H9 (cell line): Measurements from ENCODE around the gene NCS1. TPM values are rescaled to one million over a fixed set of nuclear protein-coding genes. Genes with fewer than 3 reads are reported as not detected.

Source experiments
- DNase-seq: peaks from one replicate; pipeline ENCODE4 v3.0.0-alpha.2; 2017
- H2AFZ ChIP-seq: one replicate; pipeline ENCODE4 v1.6.1; 2013; ENCODE audit warnings: mild to moderate bottlenecking, low read length, control low read depth, moderate library complexity
- H2AK5ac ChIP-seq: 2 replicates; pipeline ENCODE4 v1.6.1; 2013; ENCODE audit warnings: low read length, control low read depth, mixed read lengths; ENCODE audit not compliant: insufficient read length
- H2BK120ac ChIP-seq: one replicate; pipeline ENCODE4 v1.6.1; 2013; ENCODE audit warnings: low read depth, mild to moderate bottlenecking, low read length, control low read depth, inconsistent platforms; ENCODE audit not compliant: poor library complexity, severe bottlenecking
- H2BK12ac ChIP-seq: 2 replicates; pipeline ENCODE4 v1.6.1; 2013; ENCODE audit warnings: low read length, control low read depth, mixed read lengths, low read depth; ENCODE audit not compliant: insufficient read length
- H2BK15ac ChIP-seq: 2 replicates; pipeline ENCODE4 v1.6.1; 2013; ENCODE audit warnings: low read depth, low read length, control low read depth
- H2BK20ac ChIP-seq: one replicate; pipeline ENCODE4 v1.6.1; 2013; ENCODE audit warnings: low read depth, mild to moderate bottlenecking, low read length, control low read depth, inconsistent platforms; ENCODE audit not compliant: poor library complexity, severe bottlenecking
- H2BK5ac ChIP-seq: 2 replicates; pipeline ENCODE4 v1.6.1; 2013; ENCODE audit warnings: low read length, control low read depth, mixed read lengths; ENCODE audit not compliant: insufficient read length
- H3K14ac ChIP-seq: 2 replicates; pipeline ENCODE4 v1.6.1; 2013; ENCODE audit warnings: low read length, control low read depth; ENCODE audit not compliant: insufficient read depth
- H3K18ac ChIP-seq: 2 replicates; pipeline ENCODE4 v1.6.1; 2013; ENCODE audit warnings: low read depth, mild to moderate bottlenecking, mixed read lengths, low read length, control low read depth; ENCODE audit not compliant: insufficient read length
- H3K23ac ChIP-seq: 2 replicates; pipeline ENCODE4 v1.6.1; 2013; ENCODE audit warnings: low read length, control low read depth, mixed read lengths, low read depth; ENCODE audit not compliant: insufficient read length
- H3K23me2 ChIP-seq: 2 replicates; pipeline ENCODE4 v1.6.1; 2013; ENCODE audit warnings: low read depth, mild to moderate bottlenecking, mixed read lengths, low read length, control low read depth; ENCODE audit not compliant: insufficient read length, poor library complexity, severe bottlenecking
- H3K27ac ChIP-seq: 2 replicates; pipeline ENCODE4 v1.5.1; 2013; ENCODE audit warnings: low read length, control low read depth, mixed read lengths, low read depth; ENCODE audit not compliant: insufficient read length
- H3K27me3 ChIP-seq: 2 replicates; pipeline ENCODE4 v1.6.1; 2013; ENCODE audit warnings: low read length, control low read depth, inconsistent platforms; ENCODE audit not compliant: insufficient read depth
- H3K4ac ChIP-seq: 2 replicates; pipeline ENCODE4 v1.6.1; 2013; ENCODE audit warnings: low read depth, mild to moderate bottlenecking, control low read depth, inconsistent platforms, low read length, moderate library complexity
- H3K4me1 ChIP-seq: 2 replicates; pipeline ENCODE4 v1.6.1; 2013; ENCODE audit warnings: low read length, control low read depth, inconsistent platforms; ENCODE audit not compliant: insufficient read depth
- H3K4me2 ChIP-seq: 2 replicates; pipeline ENCODE4 v1.6.1; 2013; ENCODE audit warnings: low read length, control low read depth, mixed read lengths; ENCODE audit not compliant: insufficient read length, insufficient read depth
- H3K56ac ChIP-seq: 2 replicates; pipeline ENCODE4 v1.6.1; 2013; ENCODE audit warnings: low read depth, mild to moderate bottlenecking, mixed read lengths, low read length, control low read depth; ENCODE audit not compliant: insufficient read length
- H3K79me1 ChIP-seq: 2 replicates; pipeline ENCODE4 v1.6.1; 2013; ENCODE audit warnings: low read depth, mild to moderate bottlenecking, moderate library complexity, low read length, control low read depth, inconsistent platforms; ENCODE audit not compliant: insufficient read depth, poor library complexity, severe bottlenecking
- H3K79me2 ChIP-seq: 2 replicates; pipeline ENCODE4 v1.6.1; 2013; ENCODE audit warnings: low read length, control low read depth, inconsistent platforms; ENCODE audit not compliant: insufficient read depth
- H3K9ac ChIP-seq: 2 replicates; pipeline ENCODE4 v1.6.1; 2013; ENCODE audit warnings: low read length, control low read depth, mixed read lengths; ENCODE audit not compliant: insufficient read length; ENCODE audit errors: extremely low read depth
- H3K9me3 ChIP-seq: one replicate; pipeline ENCODE4 v1.6.1; 2013; ENCODE audit warnings: low read depth, low read length, inconsistent platforms; ENCODE audit not compliant: control insufficient read depth
- H3T11ph ChIP-seq: one replicate; pipeline ENCODE4 v1.6.1; 2013; ENCODE audit warnings: mild to moderate bottlenecking, low read length, control low read depth, inconsistent platforms
- H4K20me1 ChIP-seq: one replicate; pipeline ENCODE4 v1.6.1; 2013; ENCODE audit not compliant: control insufficient read depth, insufficient read length, insufficient read depth
- H4K5ac ChIP-seq: 2 replicates; pipeline ENCODE4 v1.6.1; 2013; ENCODE audit warnings: low read depth, mild to moderate bottlenecking, mixed read lengths, low read length, control low read depth; ENCODE audit not compliant: insufficient read length
- H4K8ac ChIP-seq: replicated peaks from 2 replicates; pipeline ENCODE4 v1.6.1; 2013; ENCODE audit warnings: low read length, control low read depth, mixed read lengths, low read depth; ENCODE audit not compliant: insufficient read length
- H4K91ac ChIP-seq: 2 replicates; pipeline ENCODE4 v1.6.1; 2013; ENCODE audit warnings: low read depth, mild to moderate bottlenecking, moderate library complexity, mixed read lengths, low read length, control low read depth; ENCODE audit not compliant: insufficient read length
- H3K27ac Mint-ChIP-seq, 3 experiments: 2 replicates in 2 of 3; 3 replicates in 1 of 3; pipeline ENCODE4 v1.8.0; 2020 to 2021; ENCODE audit warnings: mixed read lengths in 3 of 3, mild to moderate bottlenecking in 1 of 3, moderate library complexity in 1 of 3
- H3K27me3 Mint-ChIP-seq: 2 replicates; pipeline ENCODE4 v1.8.0; 2021; ENCODE audit warnings: low read depth, mild to moderate bottlenecking, moderate library complexity, mixed read lengths
- H3K36me3 Mint-ChIP-seq, 3 experiments: 2 replicates in 2 of 3; 3 replicates in 1 of 3; pipeline ENCODE4 v1.8.0; 2020 to 2021; ENCODE audit warnings: low read depth in 3 of 3, mixed read lengths in 3 of 3; ENCODE audit not compliant: insufficient read depth in 1 of 3
- H3K4me1 Mint-ChIP-seq, 2 experiments: 2 replicates each; pipeline ENCODE4 v1.8.0; 2020; ENCODE audit warnings: mixed read lengths in 2 of 2
- H3K4me3 Mint-ChIP-seq, 2 experiments: 2 replicates in 1 of 2; 3 replicates in 1 of 2; pipeline ENCODE4 v1.8.0; 2020 to 2021; ENCODE audit warnings: mild to moderate bottlenecking in 2 of 2, mixed read lengths in 2 of 2, moderate library complexity in 1 of 2
- H3K9me3 Mint-ChIP-seq, 2 experiments: 2 replicates in 1 of 2; 3 replicates in 1 of 2; pipeline ENCODE4 v1.8.0; 2020; ENCODE audit warnings: mild to moderate bottlenecking in 2 of 2, mixed read lengths in 2 of 2, moderate library complexity in 1 of 2
- WGBS: extraction: QIAGEN DNeasy Blood & Tissue Kit; methylation state at CpG from one replicate; pipeline ENCODE4 v1.1.7; 2013; ENCODE audit warnings: missing lambda C conversion rate, low lambda C conversion rate, mixed read lengths; ENCODE audit not compliant: insufficient read length; ENCODE audit errors: extremely low coverage; 5-methylcytosine and 5-hydroxymethylcytosine counted together
- total RNA-seq: library from RNA; stranded (reverse); gene quantifications from 2 replicates; pipeline ENCODE4 v1.2.1, GENCODE V29; 2021
- TF ChIP-seq, protein P1 (sequence below): fragments of 200-600 bp; sonication (generic); conservative IDR thresholded peaks from 3 replicates; pipeline ENCODE4 v1.8.0; 2021; ENCODE audit warnings: antibody characterized with exemption, mild to moderate bottlenecking

The NCS1 gene
- total RNA-seq, 1 experiment from 2014 or later, result 38.1 TPM

DNA sequence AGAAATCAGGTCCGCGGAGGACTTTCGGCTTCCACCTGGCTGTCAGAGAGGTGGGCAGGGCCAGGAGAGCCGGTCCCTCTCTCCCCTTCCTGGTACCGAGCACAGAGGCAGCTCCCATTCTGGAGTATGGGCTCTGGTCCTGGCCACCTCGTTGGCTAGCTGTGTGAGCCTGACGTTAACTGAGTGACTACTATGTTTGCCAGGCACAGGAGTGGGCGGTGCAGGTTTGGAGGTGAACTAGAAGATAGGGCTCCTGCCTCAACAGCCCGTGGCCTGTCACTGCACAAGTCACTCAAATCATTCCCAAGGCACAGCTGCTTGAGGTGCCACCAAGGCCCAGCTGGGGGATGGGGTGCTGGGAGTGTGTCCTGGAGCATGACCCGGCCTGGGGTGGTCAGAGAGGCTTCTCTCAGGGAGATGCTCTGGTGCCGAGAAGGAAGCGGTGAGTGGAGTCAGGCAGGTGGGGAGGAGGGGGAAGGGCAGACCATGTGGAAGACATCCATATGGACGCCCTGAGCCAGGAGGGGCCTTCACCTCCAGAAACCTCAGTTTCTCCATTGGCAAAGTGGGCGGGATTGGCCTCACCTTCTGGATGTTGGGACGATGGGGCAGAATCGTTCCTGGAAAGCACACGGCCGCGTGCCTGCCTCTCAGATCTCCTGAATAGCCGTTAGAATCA, 39.5 kb downstream of the NCS1 start:
- Mint-ChIP-seq H3K36me3 (peaks cover 0 to 2% (median 0%) of the 10 kb centered on the region in 3 experiments; a peak in 2 of 7 replicates), H3K4me1 (peaks cover 39 to 52% of the 10 kb centered on the region in 2 experiments), H3K27me3 (no peaks in the 10 kb centered on the region), H3K9me3 (no peaks in the 10 kb centered on the region), H3K4me3 (no peak overlapping the region), H3K27ac (peak overlapping the region in 1 of 3 experiments; percentile 73; a peak in 3 of 7 replicates)
- no peaks in the 10 kb centered on the region for H3K9me3 ChIP-seq
- H4K8ac ChIP-seq, result no peak overlapping the region
- H3K23me2 ChIP-seq, result no peaks in the 10 kb centered on the region
- no peaks in the 10 kb centered on the region for H3K79me1 ChIP-seq
- no peak overlapping the region for H3K4ac ChIP-seq
- no peak overlapping the region for H2AFZ ChIP-seq
- H4K91ac ChIP-seq, result no peak overlapping the region
- H3K9ac ChIP-seq, result no peak overlapping the region
- WGBS, result no CpG with 5 or more reads among the region's 20 CpGs
- no peaks in the 10 kb centered on the region for H4K20me1 ChIP-seq
- no peak overlapping the region for H3K18ac ChIP-seq
- peaks cover 5% of the 10 kb centered on the region; the same call in 1 of the 2 replicates for H3K4me1 ChIP-seq
- DNase-seq, result no peak
- H3K56ac ChIP-seq, result no peak overlapping the region
- H3K27me3 ChIP-seq, result no peaks in the 10 kb centered on the region
- H2BK12ac ChIP-seq, result no peak overlapping the region
- no peak overlapping the region for H3K23ac ChIP-seq
- no peak overlapping the region for H4K5ac ChIP-seq
- TF ChIP-seq, protein P1, sequence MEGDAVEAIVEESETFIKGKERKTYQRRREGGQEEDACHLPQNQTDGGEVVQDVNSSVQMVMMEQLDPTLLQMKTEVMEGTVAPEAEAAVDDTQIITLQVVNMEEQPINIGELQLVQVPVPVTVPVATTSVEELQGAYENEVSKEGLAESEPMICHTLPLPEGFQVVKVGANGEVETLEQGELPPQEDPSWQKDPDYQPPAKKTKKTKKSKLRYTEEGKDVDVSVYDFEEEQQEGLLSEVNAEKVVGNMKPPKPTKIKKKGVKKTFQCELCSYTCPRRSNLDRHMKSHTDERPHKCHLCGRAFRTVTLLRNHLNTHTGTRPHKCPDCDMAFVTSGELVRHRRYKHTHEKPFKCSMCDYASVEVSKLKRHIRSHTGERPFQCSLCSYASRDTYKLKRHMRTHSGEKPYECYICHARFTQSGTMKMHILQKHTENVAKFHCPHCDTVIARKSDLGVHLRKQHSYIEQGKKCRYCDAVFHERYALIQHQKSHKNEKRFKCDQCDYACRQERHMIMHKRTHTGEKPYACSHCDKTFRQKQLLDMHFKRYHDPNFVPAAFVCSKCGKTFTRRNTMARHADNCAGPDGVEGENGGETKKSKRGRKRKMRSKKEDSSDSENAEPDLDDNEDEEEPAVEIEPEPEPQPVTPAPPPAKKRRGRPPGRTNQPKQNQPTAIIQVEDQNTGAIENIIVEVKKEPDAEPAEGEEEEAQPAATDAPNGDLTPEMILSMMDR, result no peak
- no peak overlapping the region for H2BK120ac ChIP-seq
- H3T11ph ChIP-seq, result no peak overlapping the region
- no peak overlapping the region for H3K14ac ChIP-seq
- no peak overlapping the region for H2BK15ac ChIP-seq
- no peak overlapping the region for H2BK5ac ChIP-seq
- H3K27ac ChIP-seq, result no peak overlapping the region
- no peak overlapping the region for H2BK20ac ChIP-seq
- no peak overlapping the region for H2AK5ac ChIP-seq
- H3K4me2 ChIP-seq, result no peak overlapping the region
- no peaks in the 10 kb centered on the region for H3K79me2 ChIP-seq
